ENCODE measurements around the gene LDB3. TPM values are rescaled to one million over a fixed set of nuclear protein-coding genes. Genes with fewer than 3 reads are reported as not detected.

The LDB3 gene
- total RNA-seq, 1 experiment from 2014 or later: 0.20 TPM

GRCh38 chr10:86715836-86716235 is 47.5 kb downstream of the LDB3 start:
- no peak for DNase-seq (ENCODE audit: low read depth, low spot score)
- Histone ChIP-seq H2AFZ (ENCODE audit: low read depth, low read length, poor library complexity, severe bottlenecking) (no peak overlapping the region), H3K27ac (ENCODE audit: low read depth, low read length) (no peak overlapping the region), H3K4me3 (replicated peaks in 1 of 2; ENCODE audit: low read depth in 1 of 2, low read length in 2 of 2) (no peak overlapping the region), H3K4me1 (ENCODE audit: control insufficient read depth in 1 of 2, insufficient read depth in 2 of 2, low read length in 2 of 2) (peaks cover 6 to 12% of the 10 kb centered on the region in 2 experiments; a peak in 3 of 4 replicates), H3K27me3 (ENCODE audit: insufficient read depth, low read length) (no peaks in the 10 kb centered on the region), H4K20me1 (ENCODE audit: insufficient read depth) (no peaks in the 10 kb centered on the region), H3K9ac (ENCODE audit: low read length) (no peak overlapping the region), H3K4me2 (ENCODE audit: low read length) (no peak overlapping the region), H3K79me2 (ENCODE audit: insufficient read depth, low read length) (no peaks in the 10 kb centered on the region), H3K36me3 (ENCODE audit: control insufficient read depth in 1 of 2, insufficient read depth in 2 of 2, low read length in 2 of 2) (no peaks in the 10 kb centered on the region), H3K9me2 (ENCODE audit: insufficient read depth) (no peaks in the 10 kb centered on the region), H3K9me3 (ENCODE audit: control insufficient read depth in 1 of 2, insufficient read depth in 1 of 2, low read depth in 1 of 2, low read length in 2 of 2) (no peaks in the 10 kb centered on the region)
- ChIA-PET CTCF (no interaction called here), RAD21 (ENCODE audit: low non-redundant PET in 1 of 2, low total read pairs in 2 of 2, uncharacterized antibody in 2 of 2, unreplicated experiment in 2 of 2) (no interaction called here), POLR2A (interaction anchor here (0.6 kb wide), 1 partner anchor 25 kb away, joined by 5 read pairs; no protein-coding TSS in a partner anchor)
- no TSS peak for BruUV-seq (replicated peaks)
- TF ChIP-seq EGR1 (IDR thresholded peaks at IDR 0.05; ENCODE audit: low read depth) (no peak), ZFX (IDR thresholded peaks at IDR 0.05) (no peak), ZBTB33 (IDR thresholded peaks at IDR 0.05; ENCODE audit: extremely low read depth, insufficient replicate concordance, low read length) (no peak), YY1 (IDR thresholded peaks at IDR 0.05; ENCODE audit: extremely low read depth, insufficient replicate concordance, low read depth, low read length) (no peak), JUND (IDR thresholded peaks at IDR 0.05) (no peak), ATF3 (IDR thresholded peaks at IDR 0.05) (no peak), TCF7L2 (IDR thresholded peaks at IDR 0.05; ENCODE audit: borderline replicate concordance, extremely low read depth, insufficient read depth, insufficient read length) (no peak)
- ATAC-seq: no peak
- intact Hi-C loops (cut with micrococcal nuclease): no loop called here

- Histone ChIP-seq H3K4me2 (ENCODE audit: low read length) (no peak overlapping the region), H2AFZ (ENCODE audit: low read depth, low read length, poor library complexity, severe bottlenecking) (no peak overlapping the region), H3K9me2 (ENCODE audit: insufficient read depth) (no peaks in the 10 kb centered on the region), H3K4me1 (ENCODE audit: control insufficient read depth in 1 of 2, insufficient read depth in 2 of 2, low read length in 2 of 2) (peaks cover 5 to 9% of the 10 kb centered on the region in 2 experiments; a peak in 3 of 4 replicates), H3K36me3 (ENCODE audit: control insufficient read depth in 1 of 2, insufficient read depth in 2 of 2, low read length in 2 of 2) (no peaks in the 10 kb centered on the region), H3K4me3 (replicated peaks in 1 of 2; ENCODE audit: low read depth in 1 of 2, low read length in 2 of 2) (no peak overlapping the region), H4K20me1 (ENCODE audit: insufficient read depth) (no peaks in the 10 kb centered on the region), H3K27ac (ENCODE audit: low read depth, low read length) (no peak overlapping the region), H3K79me2 (ENCODE audit: insufficient read depth, low read length) (no peaks in the 10 kb centered on the region), H3K27me3 (ENCODE audit: insufficient read depth, low read length) (no peaks in the 10 kb centered on the region), H3K9ac (ENCODE audit: low read length) (no peak overlapping the region), H3K9me3 (ENCODE audit: control insufficient read depth in 1 of 2, insufficient read depth in 1 of 2, low read depth in 1 of 2, low read length in 2 of 2) (no peaks in the 10 kb centered on the region)
- ChIA-PET POLR2A (no interaction called here), CTCF (no interaction called here), RAD21 (ENCODE audit: low non-redundant PET in 1 of 2, low total read pairs in 2 of 2, uncharacterized antibody in 2 of 2, unreplicated experiment in 2 of 2) (no interaction called here)
- no TSS peak for BruUV-seq (replicated peaks)
- intact Hi-C loops (cut with micrococcal nuclease): no loop called here
- no peak for TF ChIP-seq SIN3A (IDR thresholded peaks at IDR 0.05; ENCODE audit: low read depth)
- TF ChIP-seq POLR2AphosphoS5 (IDR thresholded peaks at IDR 0.05; ENCODE audit: low read depth, low read length): no peak
- no peak for TF ChIP-seq EZH2 (IDR thresholded peaks at IDR 0.05)
- no peak for TF ChIP-seq ZNF274 (IDR thresholded peaks at IDR 0.05; ENCODE audit: low read depth, low read length)
- TF ChIP-seq CTCF (IDR thresholded peaks at IDR 0.05 in 2 of 3, conservative IDR thresholded peaks at IDR 0.05 in 1 of 3; ENCODE audit: borderline replicate concordance in 1 of 3, insufficient read depth in 1 of 3, low read depth in 2 of 3, low read length in 2 of 3): no peak
- DNase-seq (ENCODE audit: low read depth, low spot score): no peak
- no peak for ATAC-seq
Measured at GRCh38 chr10:86716466-86716865, 48.2 kb downstream of the LDB3 start.

All from HCT116 (cell line).